CD4-positive, alpha-beta memory T cell (primary cell): ENCODE measurements around the gene PIP5K1C. TPM values are rescaled to one million over a fixed set of nuclear protein-coding genes. Genes with fewer than 3 reads are reported as not detected.
A peak's percentile ranks its signal among the peaks of the same experiment; 100 is the strongest.

Experiments
- CTCF ChIA-PET: fragments of 350-600 bp; sonication (Branson Sonifier 250); formaldehyde crosslinking; loops from one replicate; lab custom pipeline; 2021; ENCODE audit warnings: inconsistent platforms; ENCODE audit not compliant: partially characterized antibody; lab: Charles Lee
- POLR2A ChIA-PET: fragments of 350-600 bp; sonication (Branson Sonifier 250); formaldehyde crosslinking; loops from one replicate; lab custom pipeline; 2021; ENCODE audit not compliant: partially characterized antibody; lab: Charles Lee
- DNase-seq, 5 donors: peaks; one replicate each; pipeline versions ENCODE4 v3.0.0 to v3.0.0-alpha.2; 2020 to 2022; ENCODE audit warnings: mixed read lengths in 1 of 5
- H3K27ac ChIP-seq: one replicate; pipeline ENCODE4 v1.7.0; 2013; ENCODE audit warnings: low read depth, low read length
- H3K27me3 ChIP-seq: 2 replicates; pipeline ENCODE4 v1.7.0; 2013; ENCODE audit warnings: mild to moderate bottlenecking, low read length, moderate library complexity; ENCODE audit not compliant: insufficient read depth
- H3K36me3 ChIP-seq: 2 replicates; pipeline ENCODE4 v1.7.0; 2013; ENCODE audit warnings: mild to moderate bottlenecking, low read length, moderate library complexity; ENCODE audit not compliant: insufficient read depth
- H3K4me1 ChIP-seq: 2 replicates; pipeline ENCODE4 v1.7.0; 2013; ENCODE audit warnings: mild to moderate bottlenecking, low read length, moderate library complexity; ENCODE audit not compliant: insufficient read depth
- H3K4me3 ChIP-seq, 2 donors: one replicate each; pipeline ENCODE4 v1.7.0; 2013; ENCODE audit warnings: low read length in 2 of 2, mild to moderate bottlenecking in 1 of 2
- H3K9me3 ChIP-seq, 2 donors: one replicate each; pipeline ENCODE4 v1.7.0; 2013; ENCODE audit warnings: low read length in 2 of 2, control low read depth in 1 of 2; ENCODE audit not compliant: control insufficient read depth in 1 of 2
- H3K27ac Mint-ChIP-seq, 7 donors: one replicate each; pipeline ENCODE4 v1.8.0; 2020 to 2021; ENCODE audit warnings: mixed read lengths in 7 of 7, mild to moderate bottlenecking in 6 of 7, inconsistent platforms in 3 of 7, moderate library complexity in 3 of 7
- H3K27me3 Mint-ChIP-seq, 2 donors: one replicate each; pipeline ENCODE4 v1.8.0; 2020 to 2021; ENCODE audit warnings: mixed read lengths in 2 of 2
- H3K36me3 Mint-ChIP-seq, 2 donors: one replicate each; pipeline ENCODE4 v1.8.0; 2020 to 2021; ENCODE audit warnings: mixed read lengths in 2 of 2, inconsistent platforms in 1 of 2, mild to moderate bottlenecking in 1 of 2
- H3K4me1 Mint-ChIP-seq, 4 donors: one replicate each; pipeline ENCODE4 v1.8.0; 2020 to 2021; ENCODE audit warnings: mixed read lengths in 4 of 4, mild to moderate bottlenecking in 1 of 4
- H3K4me3 Mint-ChIP-seq, 8 donors: one replicate each; pipeline ENCODE4 v1.8.0; 2020 to 2021; ENCODE audit warnings: mixed read lengths in 8 of 8, mild to moderate bottlenecking in 7 of 8, moderate library complexity in 6 of 8, inconsistent platforms in 3 of 8
- H3K9me3 Mint-ChIP-seq, 8 donors: one replicate each; pipeline ENCODE4 v1.8.0; 2020 to 2021; ENCODE audit warnings: mixed read lengths in 8 of 8, mild to moderate bottlenecking in 5 of 8, inconsistent platforms in 3 of 8, moderate library complexity in 1 of 8
- intact Hi-C: fragments of 100-400 bp; cut with micrococcal nuclease; formaldehyde crosslinking; loops from one replicate; pipeline ENCODE4 v1.15.1; 2023
- polyA plus RNA-seq, 2 donors: library from polyadenylated mRNA; unstranded; fragments of 300-500 nt; fragmentation: Illumina TruSeq; gene quantifications; one replicate each; pipeline ENCODE4 v1.2.3, GENCODE V29; 2021
- total RNA-seq, 2 experiments: library from RNA; stranded (reverse); gene quantifications; one replicate each; pipeline ENCODE4 v1.2.3, GENCODE V29; 2021

PIP5K1C gene
- total and polyA plus RNA-seq, 4 experiments from 2014 or later, result 1.7 to 29.7 (median 23.7) TPM

GRCh38 chr19:3625996-3626472 is 74.2 kb downstream of the PIP5K1C start:
- ChIA-PET POLR2A (no interaction called here), CTCF (no interaction called here)
- H3K36me3 Mint-ChIP-seq, result peaks cover 0 to 25% of the 10 kb centered on the region in 2 donors
- peak in 1 of 5 donors; percentile 50 for DNase-seq
- H3K27me3 Mint-ChIP-seq, result no peaks in the 10 kb centered on the region
- Histone ChIP-seq H3K9me3 (no peaks in the 10 kb centered on the region), H3K27ac (peak overlapping the region; percentile 87), H3K27me3 (no peaks in the 10 kb centered on the region), H3K36me3 (peaks cover 4% of the 10 kb centered on the region), H3K4me1 (peaks cover 27% of the 10 kb centered on the region), H3K4me3 (peak overlapping the region; percentile 76 to 79)
- no peaks in the 10 kb centered on the region for H3K9me3 Mint-ChIP-seq
- intact Hi-C loops, result no loop called here
- H3K4me1 Mint-ChIP-seq, result peaks cover 13 to 34% (median 25%) of the 10 kb centered on the region in 4 donors
- peak overlapping the region; percentile 23 to 100 (median 98) for H3K27ac Mint-ChIP-seq
- H3K4me3 Mint-ChIP-seq, result peak overlapping the region; percentile 86 to 98 (median 96)

GRCh38 chr19:3623716-3624115 is 76.6 kb downstream of the PIP5K1C start:
- intact Hi-C loops, result no loop called here
- no peak for DNase-seq
- Mint-ChIP-seq H3K4me1 (peaks cover 13 to 34% (median 24%) of the 10 kb centered on the region in 4 donors), H3K36me3 (peaks cover 0 to 28% of the 10 kb centered on the region in 2 donors), H3K4me3 (peak overlapping the region in 1 of 8 donors; percentile 74), H3K9me3 (no peaks in the 10 kb centered on the region), H3K27ac (no peak overlapping the region), H3K27me3 (no peaks in the 10 kb centered on the region)
- peaks cover 4% of the 10 kb centered on the region for H3K36me3 ChIP-seq
- ChIA-PET POLR2A (no interaction called here), CTCF (no interaction called here)
- H3K27ac ChIP-seq, result no peak overlapping the region
- H3K9me3 ChIP-seq, result no peaks in the 10 kb centered on the region
- no peak overlapping the region for H3K4me3 ChIP-seq
- no peaks in the 10 kb centered on the region for H3K27me3 ChIP-seq
- peaks cover 27% of the 10 kb centered on the region for H3K4me1 ChIP-seq

GRCh38 chr19:3622224-3622623 is 78.0 kb downstream of the PIP5K1C start:
- H3K27me3 Mint-ChIP-seq, result no peaks in the 10 kb centered on the region
- no peak overlapping the region for H3K4me3 ChIP-seq
- no peaks in the 10 kb centered on the region for H3K9me3 ChIP-seq
- H3K4me1 Mint-ChIP-seq, result peaks cover 15 to 37% (median 24%) of the 10 kb centered on the region in 4 donors
- H3K27ac Mint-ChIP-seq, result peak overlapping the region in 1 of 7 donors; percentile 18
- H3K27ac ChIP-seq, result no peak overlapping the region
- ChIA-PET CTCF (interaction anchor here (0.9 to 1.3 kb wide), 2 partner anchors 76 to 77 kb away, joined by 3 to 5 read pairs; no protein-coding TSS in a partner anchor), POLR2A (no interaction called here)
- H3K4me1 ChIP-seq, result peaks cover 24% of the 10 kb centered on the region
- H3K27me3 ChIP-seq, result no peaks in the 10 kb centered on the region
- intact Hi-C loops, result no loop called here
- H3K9me3 Mint-ChIP-seq, result peaks cover 0 to 1% (median 0%) of the 10 kb centered on the region in 8 donors
- H3K36me3 Mint-ChIP-seq, result peaks cover 0 to 30% of the 10 kb centered on the region in 2 donors
- peaks cover 4% of the 10 kb centered on the region for H3K36me3 ChIP-seq
- no peak for DNase-seq
- no peak overlapping the region for H3K4me3 Mint-ChIP-seq

- no peaks in the 10 kb centered on the region for H3K9me3 ChIP-seq
- H3K36me3 ChIP-seq, result peaks cover 4% of the 10 kb centered on the region
- CTCF ChIA-PET, result interaction anchor here (1.3 to 3.5 kb wide), 2 partner anchors 30 to 77 kb away, joined by 5 to 9 read pairs; no protein-coding TSS in a partner anchor
- no peaks in the 10 kb centered on the region for H3K27me3 ChIP-seq
- POLR2A ChIA-PET, result no interaction called here
- H3K27me3 Mint-ChIP-seq, result no peaks in the 10 kb centered on the region
- no peak overlapping the region for H3K27ac ChIP-seq
- intact Hi-C loops, result no loop called here
- H3K4me1 Mint-ChIP-seq, result peaks cover 12 to 33% (median 20%) of the 10 kb centered on the region in 4 donors
- H3K4me3 Mint-ChIP-seq, result no peak overlapping the region
- H3K27ac Mint-ChIP-seq, result no peak overlapping the region
- H3K4me3 ChIP-seq, result no peak overlapping the region
- peaks cover 22% of the 10 kb centered on the region for H3K4me1 ChIP-seq
- H3K36me3 Mint-ChIP-seq, result peaks cover 0 to 27% of the 10 kb centered on the region in 2 donors
- H3K9me3 Mint-ChIP-seq, result peaks cover 0 to 2% (median 0%) of the 10 kb centered on the region in 8 donors
- DNase-seq, result no peak
Observed at GRCh38 chr19:3621689-3622088, 78.6 kb downstream of the PIP5K1C start.

GRCh38 chr19:3620817-3621547 is 79.3 kb downstream of the PIP5K1C start:
- intact Hi-C loops, result no loop called here
- Histone ChIP-seq H3K36me3 (peaks cover 4% of the 10 kb centered on the region), H3K4me1 (peaks cover 20% of the 10 kb centered on the region), H3K27ac (no peak overlapping the region), H3K4me3 (no peak overlapping the region), H3K27me3 (no peaks in the 10 kb centered on the region), H3K9me3 (no peaks in the 10 kb centered on the region)
- CTCF ChIA-PET, result interaction anchor here (1.1 to 3.5 kb wide), 3 partner anchors 13 to 35 kb away, joined by 4 to 10 read pairs (median 9); partner anchors contain the start of gene GIPC3
- H3K27me3 Mint-ChIP-seq, result no peaks in the 10 kb centered on the region
- no peak for DNase-seq
- H3K27ac Mint-ChIP-seq, result no peak overlapping the region
- H3K4me3 Mint-ChIP-seq, result no peak overlapping the region
- peaks cover 0 to 23% of the 10 kb centered on the region in 2 donors for H3K36me3 Mint-ChIP-seq
- peaks cover 0 to 2% (median 0%) of the 10 kb centered on the region in 8 donors for H3K9me3 Mint-ChIP-seq
- peaks cover 8 to 29% (median 15%) of the 10 kb centered on the region in 4 donors for H3K4me1 Mint-ChIP-seq
- POLR2A ChIA-PET, result no interaction called here

- Histone ChIP-seq H3K27me3 (no peaks in the 10 kb centered on the region), H3K4me3 (no peak overlapping the region), H3K4me1 (peaks cover 13% of the 10 kb centered on the region), H3K27ac (no peak overlapping the region), H3K9me3 (no peaks in the 10 kb centered on the region), H3K36me3 (peaks cover 4% of the 10 kb centered on the region)
- H3K27me3 Mint-ChIP-seq, result no peaks in the 10 kb centered on the region
- peaks cover 0 to 2% (median 0%) of the 10 kb centered on the region in 8 donors for H3K9me3 Mint-ChIP-seq
- no peak for DNase-seq
- H3K27ac Mint-ChIP-seq, result no peak overlapping the region
- H3K4me3 Mint-ChIP-seq, result no peak overlapping the region
- POLR2A ChIA-PET, result no interaction called here
- intact Hi-C loops, result no loop called here
- CTCF ChIA-PET, result interaction anchor here (1.1 to 3.5 kb wide), 4 partner anchors 12 to 74 kb away, joined by 4 to 10 read pairs (median 8); partner anchors contain the start of gene GIPC3
- peaks cover 7 to 22% (median 11%) of the 10 kb centered on the region in 4 donors for H3K4me1 Mint-ChIP-seq
- peaks cover 0 to 25% of the 10 kb centered on the region in 2 donors for H3K36me3 Mint-ChIP-seq
Observed at GRCh38 chr19:3620145-3620816, 80.0 kb downstream of the PIP5K1C start.

- peaks cover 4% of the 10 kb centered on the region for H3K36me3 ChIP-seq
- H3K27me3 ChIP-seq, result no peaks in the 10 kb centered on the region
- ChIA-PET CTCF (interaction anchor here (1.9 to 3.5 kb wide), 3 partner anchors 28 to 74 kb away, joined by 7 to 10 read pairs (median 9); partner anchors contain the start of gene GIPC3), POLR2A (no interaction called here)
- peaks cover 6% of the 10 kb centered on the region for H3K4me1 ChIP-seq
- DNase-seq, result no peak
- H3K27ac ChIP-seq, result no peak overlapping the region
- Mint-ChIP-seq H3K27ac (no peak overlapping the region), H3K27me3 (no peaks in the 10 kb centered on the region), H3K4me1 (peaks cover 6 to 17% (median 7%) of the 10 kb centered on the region in 4 donors), H3K4me3 (no peak overlapping the region), H3K9me3 (peaks cover 0 to 2% (median 0%) of the 10 kb centered on the region in 8 donors), H3K36me3 (peaks cover 0 to 25% of the 10 kb centered on the region in 2 donors)
- intact Hi-C loops, result no loop called here
- no peaks in the 10 kb centered on the region for H3K9me3 ChIP-seq
- H3K4me3 ChIP-seq, result no peak overlapping the region
Observed at GRCh38 chr19:3619631-3620012, 80.6 kb downstream of the PIP5K1C start.
